B cell (primary cell): ENCODE results near the gene ZNF555.

ENCODE experiments used
- EZH2 ChIP-seq: IDR thresholded peaks from 2 replicates; pipeline ENCODE4 v1.6.1; 2012; ENCODE audit warnings: borderline replicate concordance, low read depth, mild to moderate bottlenecking, moderate library complexity, low read length; ENCODE audit not compliant: insufficient read depth, poor library complexity, severe bottlenecking
- TF ChIP-seq, protein P1 (sequence below): fragments of 200-600 bp; IDR thresholded peaks from one replicate; pipeline ENCODE4 v1.8.0; 2022; ENCODE audit warnings: antibody characterized with exemption, mild to moderate bottlenecking

DNA sequence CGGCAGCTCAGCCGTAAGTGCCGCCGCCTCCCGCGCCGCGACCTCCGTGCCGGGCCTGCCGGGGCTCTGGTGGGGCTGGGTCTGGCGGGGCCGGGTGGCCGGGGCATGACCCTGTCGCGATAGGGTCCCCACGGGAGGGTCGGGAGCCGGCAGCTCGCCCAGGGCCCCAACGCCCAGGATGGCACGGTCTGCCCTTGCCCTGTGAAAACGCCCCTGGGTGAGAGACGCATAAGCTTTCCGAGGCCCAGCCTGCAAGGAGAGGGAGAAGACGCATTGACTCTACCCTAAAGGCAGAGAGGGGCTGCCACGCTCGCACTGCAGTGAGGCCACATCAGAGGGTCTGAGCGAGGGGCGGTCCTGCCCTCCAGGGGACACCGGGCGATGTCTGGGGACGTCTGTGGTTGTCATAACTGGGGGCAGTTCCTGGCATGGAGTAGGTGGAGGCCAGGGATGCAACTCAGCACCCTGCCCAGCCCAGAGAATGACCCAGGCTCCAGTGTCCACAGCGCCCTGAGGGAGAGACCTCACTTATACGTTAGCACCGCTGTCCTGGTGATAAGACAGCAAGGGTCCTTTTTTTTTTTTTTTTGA, 21.1 kb upstream of the ZNF555 start:
- TF ChIP-seq, protein P1, sequence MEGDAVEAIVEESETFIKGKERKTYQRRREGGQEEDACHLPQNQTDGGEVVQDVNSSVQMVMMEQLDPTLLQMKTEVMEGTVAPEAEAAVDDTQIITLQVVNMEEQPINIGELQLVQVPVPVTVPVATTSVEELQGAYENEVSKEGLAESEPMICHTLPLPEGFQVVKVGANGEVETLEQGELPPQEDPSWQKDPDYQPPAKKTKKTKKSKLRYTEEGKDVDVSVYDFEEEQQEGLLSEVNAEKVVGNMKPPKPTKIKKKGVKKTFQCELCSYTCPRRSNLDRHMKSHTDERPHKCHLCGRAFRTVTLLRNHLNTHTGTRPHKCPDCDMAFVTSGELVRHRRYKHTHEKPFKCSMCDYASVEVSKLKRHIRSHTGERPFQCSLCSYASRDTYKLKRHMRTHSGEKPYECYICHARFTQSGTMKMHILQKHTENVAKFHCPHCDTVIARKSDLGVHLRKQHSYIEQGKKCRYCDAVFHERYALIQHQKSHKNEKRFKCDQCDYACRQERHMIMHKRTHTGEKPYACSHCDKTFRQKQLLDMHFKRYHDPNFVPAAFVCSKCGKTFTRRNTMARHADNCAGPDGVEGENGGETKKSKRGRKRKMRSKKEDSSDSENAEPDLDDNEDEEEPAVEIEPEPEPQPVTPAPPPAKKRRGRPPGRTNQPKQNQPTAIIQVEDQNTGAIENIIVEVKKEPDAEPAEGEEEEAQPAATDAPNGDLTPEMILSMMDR, result no peak
- TF ChIP-seq EZH2, result no peak
